Activated CD8-positive, alpha-beta memory T cell treated with anti-CD3 and anti-CD28 coated beads, Interleukin-2, amount 50 U/mL, for 1 hour (primary cell): ENCODE results near the gene KNCN.

Experiments
- DNase-seq: peaks from one replicate; pipeline ENCODE4 v3.0.0-alpha.2; 2020; ENCODE audit errors: extremely low read depth

KNCN gene

DNA sequence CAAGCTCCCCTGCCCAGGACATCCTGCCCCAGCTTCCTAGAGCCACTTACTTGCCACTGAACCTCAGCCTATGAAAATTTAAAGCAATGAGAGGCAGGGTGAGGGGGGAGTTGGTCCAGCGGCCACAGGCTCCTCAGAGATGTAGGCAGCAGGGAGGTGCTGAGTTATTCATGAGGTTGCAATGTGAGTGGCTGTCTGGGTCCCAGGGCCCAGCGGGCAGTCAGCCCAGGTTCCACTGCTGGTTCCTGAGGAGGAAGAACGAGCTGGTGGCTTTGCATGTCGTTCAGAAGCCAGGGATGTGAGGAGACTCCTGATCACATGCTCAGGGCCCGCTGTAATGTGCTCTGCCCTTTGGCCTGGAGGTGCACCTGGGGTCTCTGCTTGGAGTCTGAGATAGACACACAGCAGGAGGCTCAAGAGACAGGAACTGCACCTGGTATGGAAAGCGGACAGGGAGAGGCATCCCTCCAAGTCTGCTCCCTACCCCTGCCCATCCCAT is at the start of gene KNCN:
TSS of gene KNCN (minus strand) at position 51 of the 499 bp plus-strand sequence. CDS start 432 bp downstream, outside the sequence.
- DNase-seq, result no peak

DNA sequence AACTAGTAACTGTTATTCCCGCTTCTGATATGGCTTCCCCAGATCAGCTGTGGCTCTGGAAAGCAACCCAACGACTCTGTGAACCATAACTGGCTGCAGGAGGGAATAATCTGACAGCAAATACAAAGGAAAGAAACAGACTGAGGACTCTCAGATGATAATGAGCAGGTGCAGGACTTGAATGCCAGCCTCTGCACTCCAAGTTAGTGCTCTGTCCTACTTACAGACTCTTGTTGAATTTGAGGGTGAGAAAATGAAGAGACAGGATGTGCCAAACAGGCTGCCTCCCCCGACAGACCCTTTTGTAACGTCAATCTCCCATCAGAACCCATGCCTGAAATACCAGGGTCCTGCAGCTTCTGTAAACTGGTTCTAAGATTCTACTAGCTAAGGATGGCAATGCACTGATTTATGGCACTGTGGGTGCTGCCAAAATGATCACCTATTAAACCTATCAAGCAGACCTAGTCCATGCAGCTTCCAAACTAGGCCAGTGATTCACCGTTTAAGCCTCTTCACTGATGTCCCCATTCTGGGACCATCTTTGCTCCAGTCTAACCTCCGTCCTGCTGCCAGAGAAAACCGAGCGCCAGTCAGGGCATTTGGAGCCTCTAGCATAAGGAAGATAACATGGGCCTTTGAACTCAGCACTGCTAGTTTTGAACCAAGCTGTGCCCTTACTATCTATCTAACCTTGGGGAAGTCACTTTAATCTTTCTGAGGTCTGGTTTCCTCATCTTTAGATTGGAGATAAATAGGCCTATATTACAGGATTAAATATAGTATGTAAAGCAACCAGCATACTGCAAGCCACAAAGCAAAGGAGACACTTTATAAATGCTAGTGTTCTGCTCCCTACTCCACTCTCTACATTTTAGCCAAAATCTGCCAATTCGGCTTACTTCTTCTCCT is 47.9 kb upstream of the KNCN start:
- no peak for DNase-seq

DNA sequence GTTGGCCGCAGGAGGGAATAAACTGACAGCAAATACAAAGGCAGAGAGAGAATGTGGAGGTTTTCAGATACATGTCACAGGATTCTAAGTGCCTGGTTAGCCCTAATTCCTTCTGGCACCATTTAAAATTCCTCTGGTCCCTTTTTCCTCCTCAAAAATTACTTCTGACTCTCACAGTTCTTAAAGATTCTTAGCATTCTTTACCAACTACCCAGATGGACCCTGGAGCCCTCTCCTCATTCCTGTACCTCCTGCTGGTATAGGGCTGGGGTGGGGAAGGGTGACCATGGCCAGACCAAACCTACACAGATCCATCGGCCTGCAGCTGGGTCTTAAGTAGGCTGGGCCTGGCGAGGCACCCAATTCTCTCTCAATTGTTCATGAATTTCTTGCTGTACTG is 45.4 kb upstream of the KNCN start:
- no peak for DNase-seq

DNA sequence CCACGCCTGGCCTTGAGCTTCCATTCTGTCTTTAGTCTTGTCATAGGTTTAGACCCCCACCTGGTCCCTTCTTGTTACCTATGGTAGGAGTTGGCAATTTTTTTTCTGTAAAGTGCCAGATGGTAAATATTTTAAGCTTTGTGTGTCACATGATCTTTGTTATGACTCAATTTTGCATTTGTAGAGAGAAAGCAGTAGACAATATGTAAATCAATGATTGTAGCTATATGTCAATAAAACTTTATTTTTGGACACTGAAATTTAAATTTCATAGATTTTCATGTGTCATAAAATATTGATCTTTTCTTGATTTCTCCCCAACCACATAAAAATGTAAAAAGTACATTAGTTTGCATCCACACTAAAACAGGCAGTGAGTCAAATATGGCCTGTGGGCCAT is 44.6 kb upstream of the KNCN start:
- DNase-seq, result no peak

DNA sequence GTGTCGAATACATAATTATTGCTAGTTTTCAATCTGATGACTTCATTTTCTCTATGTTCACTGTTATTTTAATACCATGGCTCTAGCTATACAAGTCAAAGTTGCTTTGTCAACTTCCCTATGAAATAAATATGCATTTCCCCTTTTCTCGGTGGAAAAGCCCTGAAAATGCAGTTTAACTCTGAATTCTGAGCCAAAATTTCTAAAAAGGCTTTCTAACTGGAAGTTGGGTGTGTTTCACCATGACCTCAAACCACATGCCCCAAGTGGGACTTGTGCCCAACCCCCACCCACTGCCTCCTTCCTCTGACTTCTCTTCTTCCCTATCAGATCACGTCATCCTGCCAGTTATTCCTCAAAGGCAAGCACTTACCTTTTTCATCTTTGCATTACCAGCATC is 43.7 kb upstream of the KNCN start:
- DNase-seq, result no peak

DNA sequence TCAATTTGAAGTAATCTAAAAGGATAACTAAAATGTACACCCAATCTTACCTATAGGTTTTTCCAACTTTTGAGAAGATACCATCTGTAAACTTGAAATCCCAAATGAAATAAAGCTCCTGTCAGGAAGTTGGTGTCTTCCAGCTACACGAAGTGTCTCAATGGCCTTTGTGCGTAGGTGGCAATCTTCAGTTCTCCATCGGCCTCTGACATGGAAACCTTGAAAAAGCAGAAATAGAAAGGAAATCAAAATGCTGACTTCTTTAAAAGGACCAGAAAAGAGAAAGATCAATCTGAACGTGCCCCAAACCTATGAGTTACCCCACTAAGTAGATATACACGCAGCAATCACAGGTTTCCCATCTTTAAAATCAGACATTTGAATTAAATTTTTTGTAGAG is 42.6 kb upstream of the KNCN start:
- DNase-seq, result no peak

DNA sequence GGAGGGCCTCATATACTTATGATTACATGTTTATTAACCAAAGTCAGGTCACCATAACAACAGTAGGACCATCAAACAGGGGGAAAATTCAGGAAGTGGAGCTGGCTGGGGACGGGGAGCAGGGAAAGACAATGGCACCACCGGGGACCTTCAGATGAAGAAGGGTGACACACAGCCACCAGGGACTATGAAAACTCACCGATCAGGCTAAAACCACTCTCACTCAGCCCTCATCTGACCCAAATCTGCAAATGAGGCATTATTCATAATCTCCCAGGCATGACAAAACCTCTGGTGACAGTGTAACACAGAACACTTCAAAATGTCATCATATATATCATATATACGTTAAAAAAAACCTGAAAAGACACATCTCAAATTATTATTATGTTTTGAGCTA is 41.4 kb upstream of the KNCN start:
- DNase-seq, result no peak

DNA sequence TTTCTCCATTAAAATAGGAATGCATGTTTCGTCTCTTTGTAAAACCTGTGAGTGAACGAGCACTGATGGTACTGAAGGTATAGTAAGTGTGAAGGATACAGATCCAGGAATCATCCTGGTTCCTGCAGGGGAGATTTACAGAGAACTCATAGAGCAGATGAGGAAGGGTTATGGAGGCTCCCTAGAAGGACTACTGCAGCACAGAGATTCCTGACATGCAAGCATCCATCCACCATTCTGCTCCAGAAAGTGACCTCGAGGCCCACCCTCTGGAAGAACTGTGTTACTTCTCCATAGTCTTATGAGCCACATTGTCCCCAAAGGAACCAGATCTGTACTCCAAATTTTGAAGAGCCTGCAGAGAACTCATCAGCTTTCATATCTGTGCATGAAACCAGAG is 38.1 kb upstream of the KNCN start:
- no peak for DNase-seq

DNA sequence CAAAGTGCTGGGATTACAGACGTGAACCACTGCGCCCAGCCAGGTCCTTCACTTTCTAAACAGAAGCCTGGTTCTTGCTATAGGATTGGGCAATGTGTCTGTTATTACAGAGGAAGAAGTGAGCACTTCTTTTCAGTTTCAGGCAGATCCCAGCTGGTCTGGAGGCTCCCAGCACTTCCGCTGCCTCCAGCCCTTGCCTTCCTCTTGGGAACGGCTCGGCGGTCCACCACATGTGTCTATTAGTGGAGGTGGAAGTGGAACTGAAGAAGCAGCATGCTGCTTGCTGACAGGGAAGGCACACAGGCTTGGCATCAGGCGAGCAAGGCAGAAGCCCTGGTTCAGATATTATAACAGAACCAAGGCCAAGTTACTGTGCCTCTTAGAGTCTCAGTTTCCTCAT is 35.6 kb upstream of the KNCN start:
- DNase-seq, result no peak

DNA sequence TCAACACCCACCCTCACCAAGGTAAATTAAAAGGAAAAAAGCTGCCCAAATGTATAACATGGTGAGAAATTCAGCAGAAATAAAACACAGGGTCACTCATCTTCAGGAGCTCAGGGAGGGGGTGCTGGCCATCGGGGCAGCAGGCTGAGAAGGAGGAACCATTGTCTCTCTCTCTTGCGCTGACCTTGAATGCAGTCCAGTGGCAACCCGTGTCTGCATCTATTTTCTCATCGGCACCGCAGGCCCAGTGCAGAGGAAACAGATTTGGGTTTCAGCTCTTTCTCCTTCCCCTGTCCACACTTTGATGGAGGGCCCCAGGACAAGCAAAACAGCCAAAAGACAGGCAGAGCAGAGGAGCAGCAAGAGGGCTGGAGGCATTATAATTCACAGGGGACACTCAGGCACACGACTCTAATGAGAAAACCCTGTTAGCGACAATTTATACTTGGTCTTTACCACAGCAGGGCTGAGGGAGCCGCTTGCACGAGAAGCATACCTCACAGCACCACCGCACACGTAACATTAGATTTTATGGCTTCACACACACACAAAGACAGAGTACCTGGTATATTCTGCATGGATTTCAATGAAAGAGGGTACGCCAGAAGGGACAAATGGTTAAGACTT is 34.0 kb upstream of the KNCN start:
- no peak for DNase-seq

DNA sequence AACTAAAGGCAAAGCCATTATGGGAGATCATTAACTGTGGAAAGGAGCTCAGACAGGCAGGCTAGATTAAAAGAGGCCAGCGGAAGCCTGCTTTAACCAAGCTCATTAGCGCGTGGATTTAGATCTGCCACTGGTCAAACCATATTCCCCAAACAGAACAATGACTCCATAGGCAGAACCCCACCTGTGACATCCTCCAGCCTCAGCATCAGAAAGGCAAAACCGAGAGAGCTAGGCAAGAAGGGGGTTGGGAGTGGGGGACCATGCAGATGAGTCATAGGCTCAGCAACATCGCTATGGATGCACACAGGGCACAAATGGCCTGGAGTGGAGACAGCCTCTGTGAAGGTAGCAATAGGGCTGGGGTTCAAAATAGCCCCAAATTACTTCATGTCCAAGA is 32.0 kb upstream of the KNCN start:
- DNase-seq, result no peak

DNA sequence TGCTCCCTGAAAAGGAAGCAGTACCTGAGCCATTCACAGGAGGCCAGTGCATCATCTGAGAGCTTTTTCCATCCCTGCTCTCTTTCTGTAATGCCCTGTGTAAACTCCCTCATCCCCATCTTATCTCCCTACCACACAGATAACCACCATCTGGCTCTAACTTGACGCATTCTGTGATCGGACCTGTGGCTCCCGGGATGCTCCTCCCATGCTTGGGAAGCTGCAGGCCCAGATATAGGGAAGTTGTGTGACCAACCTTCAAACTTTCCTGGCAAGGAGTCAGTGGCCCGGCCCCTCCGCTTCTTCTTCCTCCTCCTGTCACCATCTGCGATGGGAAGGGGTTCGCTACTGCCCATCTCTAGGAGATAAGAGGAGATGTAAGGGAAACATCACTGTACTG is 31.5 kb upstream of the KNCN start:
- DNase-seq, result no peak

DNA sequence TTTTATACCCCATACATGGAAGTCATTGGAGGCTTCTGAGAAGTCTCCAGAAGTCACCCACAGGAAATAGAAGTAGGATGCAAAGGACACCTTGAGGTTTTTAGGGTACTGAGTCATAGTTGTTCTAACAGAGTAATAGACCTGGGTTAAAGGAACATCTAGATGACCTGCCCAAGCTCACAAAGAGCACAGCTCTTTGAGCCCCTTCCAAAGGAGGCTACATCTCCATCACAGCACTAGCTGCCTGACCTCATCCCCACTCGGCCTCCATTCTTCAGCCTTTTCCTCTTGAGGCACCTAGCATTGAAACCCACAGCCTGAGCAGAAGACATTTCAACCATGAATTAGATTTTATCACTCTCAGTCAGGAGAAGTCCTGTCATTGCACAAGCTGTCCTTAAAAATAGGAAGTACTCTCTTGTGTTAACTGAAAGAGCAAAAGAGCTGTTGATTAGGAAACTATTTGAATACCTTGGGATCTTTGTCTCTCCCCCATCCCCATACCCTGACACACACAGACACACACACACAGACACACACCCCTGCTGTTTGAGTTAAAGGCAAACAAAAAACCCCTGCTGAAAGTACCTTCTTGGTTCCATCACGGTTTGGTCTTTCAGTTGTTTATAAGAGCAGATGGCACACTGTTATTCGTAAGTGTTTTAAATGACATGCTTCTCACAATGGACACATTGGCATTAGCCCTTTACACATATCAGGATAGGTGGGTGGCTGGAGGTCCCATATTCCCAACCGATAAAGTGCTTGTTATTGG is 30.4 kb upstream of the KNCN start:
- DNase-seq, result no peak

DNA sequence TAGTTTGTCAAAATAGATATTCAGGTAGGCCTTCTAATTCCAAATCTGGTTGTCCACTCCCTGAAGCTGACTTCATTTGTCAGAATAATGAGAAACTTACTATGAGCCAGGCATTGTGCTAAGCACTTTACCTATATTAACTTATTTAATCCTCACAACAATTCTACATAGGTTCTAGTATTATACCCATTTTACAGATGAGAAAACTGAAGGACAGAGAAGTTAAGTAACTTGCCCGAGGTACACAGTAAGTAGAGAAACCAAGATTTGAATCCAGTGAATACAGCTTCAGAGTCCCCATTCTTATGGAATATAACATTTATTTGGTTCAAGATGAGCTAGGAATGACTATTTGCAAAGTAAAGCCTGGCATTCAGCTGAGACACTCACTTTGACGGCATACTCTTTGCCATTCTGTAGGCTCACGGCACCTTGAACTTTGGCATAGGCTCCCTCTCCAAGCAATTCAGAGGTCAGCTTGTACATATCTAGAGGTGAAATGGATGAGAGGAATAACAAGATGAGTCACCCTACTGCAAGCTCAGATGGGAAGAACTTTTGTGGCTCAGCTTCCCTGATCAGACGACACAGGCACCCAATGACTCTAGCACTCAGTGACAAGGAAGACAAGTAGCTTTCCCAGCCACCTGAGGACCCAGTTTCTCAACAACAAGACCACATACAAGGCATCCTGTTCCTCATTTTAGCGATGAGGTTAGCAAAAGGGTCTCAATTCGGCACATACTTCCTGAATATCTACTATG is 28.9 kb upstream of the KNCN start:
- no peak for DNase-seq

DNA sequence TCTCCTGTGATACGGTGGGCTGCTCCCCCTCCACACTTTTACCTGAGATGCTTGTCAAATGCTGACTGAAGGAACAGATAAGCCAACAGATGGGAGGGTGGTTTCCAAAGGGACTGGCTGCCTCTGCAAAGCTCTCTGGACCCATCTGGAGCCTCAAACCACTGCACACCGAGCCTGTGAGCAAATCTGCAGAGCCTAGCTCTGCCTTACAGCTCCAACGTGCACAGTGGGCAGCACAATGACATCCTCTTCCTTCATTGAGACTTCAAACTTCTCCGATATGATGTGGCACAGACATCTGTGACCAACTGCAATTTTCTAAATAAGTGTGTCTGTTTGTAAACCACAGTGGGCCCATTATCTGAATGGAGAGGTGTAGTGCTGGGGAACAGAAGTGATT is 26.2 kb upstream of the KNCN start:
- DNase-seq, result no peak

DNA sequence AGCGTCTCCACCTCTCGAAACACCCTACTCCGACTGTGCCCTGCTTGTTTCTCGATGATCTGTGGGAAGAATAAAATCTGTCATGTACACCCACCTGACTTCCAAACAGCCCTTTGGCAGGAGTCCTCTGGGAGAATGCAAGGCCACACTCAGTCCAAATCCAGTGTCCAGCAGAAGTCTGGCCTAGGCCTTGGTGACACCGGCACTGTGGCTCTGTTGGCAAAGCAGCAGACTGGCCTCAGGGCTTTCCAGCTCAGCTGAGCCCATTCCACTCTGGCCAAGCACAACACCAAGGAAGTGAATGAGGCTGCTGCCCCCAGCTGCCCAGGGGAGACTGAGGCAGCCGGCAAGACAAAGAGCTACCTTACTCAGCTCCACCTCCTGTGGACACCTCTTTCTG is 25.1 kb upstream of the KNCN start:
- no peak for DNase-seq

DNA sequence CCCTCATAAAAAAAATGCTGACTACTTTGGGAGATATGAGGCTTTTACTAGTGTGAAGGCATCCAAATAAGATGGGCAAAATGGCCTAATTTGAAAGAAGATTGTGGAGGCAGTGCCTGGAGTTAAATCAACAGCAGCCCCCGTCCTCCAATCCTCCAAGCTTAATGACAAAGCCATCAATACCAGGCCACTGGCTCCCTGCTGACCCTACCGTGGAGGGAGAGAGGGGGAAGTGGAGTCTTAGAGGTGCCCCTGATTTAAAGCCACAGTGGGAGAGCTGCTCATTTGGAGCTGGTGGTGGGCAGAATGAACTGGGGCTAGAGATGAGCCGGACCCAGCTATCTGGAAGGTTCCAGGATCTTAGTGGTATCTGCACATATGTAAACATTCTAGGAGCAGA is 24.3 kb upstream of the KNCN start:
- no peak for DNase-seq

DNA sequence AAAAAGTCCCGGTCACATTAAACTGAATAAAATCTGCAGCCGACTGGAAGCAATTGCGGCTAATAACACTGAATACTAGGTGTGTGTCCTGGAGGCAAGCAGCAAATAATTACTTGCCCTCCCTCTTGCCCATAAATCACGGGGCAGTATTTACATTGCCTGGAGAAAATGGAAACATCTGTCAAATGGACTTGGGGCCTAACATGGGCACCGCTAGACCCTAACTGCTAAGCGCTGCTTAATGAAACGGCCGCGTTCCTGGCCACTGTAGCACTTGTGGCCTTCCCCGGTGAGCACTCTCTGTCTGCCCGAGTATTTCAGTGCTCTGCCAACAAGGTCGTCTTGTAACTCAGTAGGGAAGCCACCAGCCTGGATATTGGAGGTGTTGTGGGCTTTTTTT is 23.9 kb upstream of the KNCN start:
- no peak for DNase-seq

DNA sequence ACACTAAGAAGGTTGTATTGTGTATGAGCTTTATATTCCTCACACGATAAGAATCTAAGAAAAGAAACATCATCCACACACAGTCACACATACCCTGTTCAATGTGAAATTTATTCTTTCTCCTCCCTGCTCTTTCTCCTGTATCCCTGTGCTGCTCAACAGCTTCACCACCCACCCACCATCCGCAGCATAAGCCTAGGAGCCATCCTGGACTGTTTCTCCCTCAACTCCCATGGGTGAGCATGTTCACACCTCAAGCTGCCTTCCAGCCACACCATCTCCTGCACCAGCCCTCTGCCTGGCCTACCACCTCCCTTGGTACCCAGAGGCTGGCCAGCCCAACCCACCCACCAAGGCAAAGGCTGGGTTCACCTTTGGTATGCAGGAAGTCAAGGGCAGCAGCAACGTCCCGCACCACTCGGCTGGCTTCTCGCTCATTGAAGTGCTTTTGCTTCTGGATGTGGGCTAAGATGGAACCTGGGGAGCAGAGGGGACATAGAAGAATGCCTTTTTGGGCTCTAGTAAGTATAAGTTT is 20.3 kb upstream of the KNCN start:
- no peak for DNase-seq

DNA sequence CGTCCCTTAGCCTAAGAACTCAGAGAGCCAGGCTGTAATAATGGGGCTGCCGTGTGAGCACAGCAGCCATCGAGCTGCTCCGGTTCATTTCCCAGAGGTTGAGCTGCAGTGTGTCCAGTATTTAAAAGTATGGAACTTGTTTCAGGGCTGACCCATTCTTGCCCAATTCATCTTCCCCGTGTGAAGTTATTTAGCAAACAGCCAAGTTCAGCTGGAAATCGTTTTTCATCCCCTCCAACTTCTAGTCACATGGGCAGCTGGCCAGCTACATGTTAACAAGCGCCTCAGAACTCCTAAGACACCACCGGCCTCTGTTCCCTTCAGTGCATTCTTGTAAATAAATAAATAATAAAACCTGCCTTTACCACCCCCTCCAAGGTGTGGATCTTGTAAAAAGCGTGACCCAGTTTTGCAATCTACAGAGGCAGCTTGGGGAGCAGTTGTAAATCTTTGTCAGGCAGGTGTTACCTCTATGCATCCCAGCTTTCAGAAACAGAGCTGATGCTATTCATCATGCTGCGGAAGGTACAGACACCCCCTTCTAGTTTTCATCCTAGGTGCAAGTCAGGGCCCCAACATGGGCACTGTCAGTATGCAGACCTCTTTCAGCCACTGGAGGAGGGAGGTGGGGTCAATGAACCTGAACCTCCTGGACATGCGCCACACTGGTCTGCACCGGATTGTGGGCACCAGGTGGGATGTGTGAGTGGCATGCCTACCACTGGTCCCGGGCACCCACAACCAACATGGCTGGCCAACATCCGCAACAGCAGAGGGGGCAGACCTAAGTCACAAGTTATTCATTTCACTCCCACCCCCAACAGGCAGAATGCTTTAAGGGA is 18.7 kb upstream of the KNCN start:
- no peak for DNase-seq

DNA sequence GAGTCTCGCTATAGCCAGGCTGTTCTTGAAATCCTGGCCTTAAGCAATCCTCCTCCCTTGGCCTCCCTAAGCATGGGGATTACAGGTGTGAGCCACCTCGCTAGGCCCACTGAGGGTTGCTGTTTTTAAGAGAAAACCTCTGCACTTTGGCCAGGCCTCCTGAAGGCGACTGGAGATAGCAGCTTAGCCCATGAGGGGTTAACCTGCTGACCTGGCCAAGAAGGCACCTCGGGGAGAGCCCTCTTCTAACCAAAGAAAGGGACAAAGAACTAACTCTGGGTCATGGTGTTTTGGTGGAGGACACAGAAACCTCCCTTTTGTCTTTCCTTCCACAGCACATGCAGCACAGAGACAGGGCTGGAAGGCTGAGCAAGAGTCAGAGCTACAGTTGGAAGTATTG is 17.7 kb upstream of the KNCN start:
- DNase-seq, result no peak
